K562 (cell line): ENCODE results near the gene RNF26. TPM values are rescaled to one million over a fixed set of nuclear protein-coding genes. Genes with fewer than 3 reads are reported as not detected.

Experiments used
- ATAC-seq: fragments of 200-7000 bp; cut with Tn5 transposase; 3 replicates; pipeline ENCODE4 v1.9.1; 2020; ENCODE audit warnings: moderate library complexity
- BruUV-seq: library from RNA; stranded (reverse); fragments of 400-500 nt; replicated peaks from 2 replicates; lab custom pipeline; 2021; lab: Mats Ljungman, UMichigan
- CTCF ChIA-PET: fragments of 300-600 bp; formaldehyde crosslinking; extraction: SDS; loops from one replicate; lab custom pipeline; 2021; ENCODE audit warnings: low intra/inter-chr PET ratio; lab: Yijun Ruan, JAX
- POLR2A ChIA-PET: fragments of 300-600, 350-650 bp; sonication (Branson Sonifier 250); formaldehyde crosslinking; extraction: SDS; loops from one replicate; lab custom pipeline; 2021; ENCODE audit warnings: antibody characterized with exemption, inconsistent platforms; lab: Yijun Ruan, JAX
- DNase-seq, 4 experiments: peaks; one replicate each; pipeline versions ENCODE4 v3.0.0 to v3.0.0-alpha.2; 2011 to 2018; ENCODE audit warnings: low spot score in 3 of 4, mixed read lengths in 3 of 4; ENCODE audit errors: extremely low read depth in 1 of 4
- FAIRE-seq: peaks from 2 replicates; lab custom pipeline; 2011; peaks lifted over from hg19 to GRCh38; lab: Jason Lieb, UNC
- H2AFZ ChIP-seq: 2 replicates; pipeline ENCODE4 v1.6.0; 2011; ENCODE audit warnings: low read depth, low read length, control low read depth, inconsistent platforms
- H3K27ac ChIP-seq: fragments of 200-600 bp; 3 replicates; pipeline ENCODE4 v1.8.0; 2011; ENCODE audit warnings: low read depth, mild to moderate bottlenecking, control low read depth, inconsistent platforms, low read length, moderate library complexity, mixed read lengths; ENCODE audit errors: extremely low read depth
- H3K27me3 ChIP-seq, 2 experiments: fragments of 300-600 bp in 1 of 2; 2 replicates in 1 of 2; 3 replicates in 1 of 2; pipeline versions ENCODE4 v1.6.0 to v1.8.0; 2011; ENCODE audit warnings: inconsistent platforms in 2 of 2, low read length in 2 of 2, mild to moderate bottlenecking in 1 of 2, mixed read lengths in 1 of 2, moderate library complexity in 1 of 2; ENCODE audit not compliant: control insufficient read depth in 2 of 2, insufficient read depth in 2 of 2
- H3K36me3 ChIP-seq: fragments of 300-600 bp; 3 replicates; pipeline ENCODE4 v1.8.0; 2011; ENCODE audit warnings: mild to moderate bottlenecking, low read length, inconsistent platforms; ENCODE audit not compliant: control insufficient read depth, insufficient read depth
- H3K4me1 ChIP-seq, 2 experiments: fragments of 200-600 bp in 1 of 2; replicated peaks in 1 of 2; 2 replicates in 1 of 2; 3 replicates in 1 of 2; pipeline versions ENCODE4 v1.5.1 to v1.8.0; 2011; ENCODE audit warnings: inconsistent platforms in 2 of 2, low read length in 2 of 2, mild to moderate bottlenecking in 1 of 2, mixed read lengths in 1 of 2, moderate library complexity in 1 of 2; ENCODE audit not compliant: control insufficient read depth in 2 of 2, insufficient read depth in 2 of 2
- H3K4me2 ChIP-seq: 2 replicates; pipeline ENCODE4 v1.6.1; 2011; ENCODE audit warnings: low read length, control low read depth, inconsistent platforms, mixed read lengths; ENCODE audit not compliant: insufficient read depth
- H3K4me3 ChIP-seq: fragments of 200-600 bp; sonication (generic), shearing (Covaris generic); 2 replicates; pipeline ENCODE4 v1.5.1; 2016; ENCODE audit warnings: control low read depth, inconsistent platforms
- H3K79me2 ChIP-seq: fragments of 200-600 bp; 3 replicates; pipeline ENCODE4 v1.8.0; 2011; ENCODE audit warnings: low read length, inconsistent platforms; ENCODE audit not compliant: control insufficient read depth, insufficient read depth
- H3K9ac ChIP-seq, 2 experiments: 2 replicates each; pipeline versions ENCODE4 v1.6.0 to v1.6.1; 2011; ENCODE audit warnings: low read depth in 2 of 2, low read length in 2 of 2, control low read depth in 1 of 2, inconsistent platforms in 1 of 2, mild to moderate bottlenecking in 1 of 2, mixed read lengths in 1 of 2; ENCODE audit not compliant: insufficient read depth in 1 of 2
- H3K9me1 ChIP-seq: one replicate; pipeline ENCODE4 v1.6.0; 2011; ENCODE audit warnings: inconsistent platforms, mild to moderate bottlenecking, low read length, moderate library complexity; ENCODE audit not compliant: control insufficient read depth, insufficient read depth
- H3K9me3 ChIP-seq: replicated peaks from 2 replicates; pipeline ENCODE4 v1.5.1; 2011; ENCODE audit warnings: low read depth, low read length, inconsistent platforms; ENCODE audit not compliant: control insufficient read depth, insufficient read depth
- H4K20me1 ChIP-seq: replicated peaks from 2 replicates; pipeline ENCODE4 v1.6.1; 2011; ENCODE audit warnings: low read length, inconsistent platforms, mixed read lengths; ENCODE audit not compliant: control insufficient read depth, insufficient read depth
- HLTF ChIP-seq: fragments of 450-650 bp; IDR thresholded peaks from 2 replicates; pipeline ENCODE4 v1.6.1; 2016
- KDM1A ChIP-seq, 2 experiments: fragments of 450-650 bp; IDR thresholded peaks; 2 replicates each; pipeline ENCODE4 v1.6.1; 2016; ENCODE audit warnings: mild to moderate bottlenecking in 2 of 2
- NCOA6 ChIP-seq: fragments of 450-650 bp; IDR thresholded peaks from 2 replicates; pipeline ENCODE4 v1.6.1; 2017; ENCODE audit warnings: mild to moderate bottlenecking
- NFATC3 ChIP-seq: fragments of 450-650 bp; IDR thresholded peaks from 2 replicates; pipeline ENCODE4 v1.6.1; 2017; ENCODE audit warnings: mild to moderate bottlenecking
- PYGO2 ChIP-seq: fragments of 450-650 bp; IDR thresholded peaks from 2 replicates; pipeline ENCODE4 v1.6.1; 2016; ENCODE audit warnings: mild to moderate bottlenecking, missing genetic modification characterization, moderate library complexity, missing compliant biosample characterization
- ZNF277 ChIP-seq: fragments of 250-450 bp; sonication (Bioruptor Pico); IDR thresholded peaks from 2 replicates; pipeline ENCODE4 v1.8.0; 2022; ENCODE audit warnings: inconsistent platforms, mild to moderate bottlenecking, moderate library complexity, borderline replicate concordance
- ZNF431 ChIP-seq: sonication (generic); formaldehyde crosslinking; IDR thresholded peaks from 2 replicates; pipeline ENCODE4 v1.8.0; 2022; ENCODE audit warnings: mild to moderate bottlenecking, missing genetic modification reagents
- WGBS: fragments of 100-300 bp; shearing (Covaris generic); methylation state at CpG from one replicate; pipeline ENCODE4 v1.1.6; 2016; ENCODE audit warnings: low coverage, mixed read lengths; ENCODE audit not compliant: insufficient coverage; ENCODE audit errors: missing lambda C conversion rate; 5-methylcytosine and 5-hydroxymethylcytosine counted together
- in situ Hi-C: fragments of 300-500 bp; cut with MboI; formaldehyde crosslinking; loops from 4 replicates; pipeline ENCODE4 v1.15.0; 2018; ENCODE audit warnings: inconsistent platforms, mixed read lengths
- intact Hi-C: fragments of 100-400 bp; cut with micrococcal nuclease; formaldehyde crosslinking; loops from 2 replicates; pipeline ENCODE4 v1.14.2; 2022
- polyA plus RNA-seq, 8 experiments: library from polyadenylated mRNA; depleted of rRNA in 4 of 8; stranded (reverse) in 5 of 8; unstranded in 3 of 8; fragments of >200 nt; fragmentation: Nextera tagmentation in 2 of 8; fragmentation: Illumina TruSeq in 1 of 8; extraction: Ambion mirVana in 2 of 8; extraction: Trizol in 1 of 8; gene quantifications; 2 replicates each; pipeline versions ENCODE4 v1.2.1 to v1.2.3, GENCODE V29; 2011 to 2014; ENCODE audit warnings: inconsistent platforms in 1 of 8, missing spikeins in 1 of 8
- total RNA-seq, 7 experiments: library from RNA; depleted of rRNA in 6 of 7; stranded (reverse); fragments of >200 nt in 6 of 7; fragmentation: Illumina TruSeq in 2 of 7; extraction: Trizol in 2 of 7; gene quantifications; 2 replicates each; pipeline versions ENCODE4 v1.2.1 to v1.2.3, GENCODE V29; 2011 to 2021; ENCODE audit warnings: low replicate concordance in 1 of 7
- TF ChIP-seq, protein P1 (sequence below): fragments of 200-800 bp; sonication (Bioruptor generic); IDR thresholded peaks from 2 replicates; pipeline ENCODE4 v1.6.1; 2017; ENCODE audit warnings: missing genetic modification characterization, missing compliant biosample characterization

Gene RNF26
- total and polyA plus RNA-seq, 9 of the 15 experiments (the other 6 are each of a cell fraction or from before 2014, with no cell fraction given) = 5.3 to 53.6 (median 12.7) TPM

- TF ChIP-seq ZNF277 = no peak
- TF ChIP-seq HLTF = peak; percentile 58; the same call in 1 of the 2 replicates
- no peak for TF ChIP-seq PYGO2 (tag)
- TF ChIP-seq NCOA6 = no peak
- no peak for TF ChIP-seq NFATC3
Measured at GRCh38 chr11:119356349-119357031, 22.2 kb downstream of the RNF26 start (continued).

DNA sequence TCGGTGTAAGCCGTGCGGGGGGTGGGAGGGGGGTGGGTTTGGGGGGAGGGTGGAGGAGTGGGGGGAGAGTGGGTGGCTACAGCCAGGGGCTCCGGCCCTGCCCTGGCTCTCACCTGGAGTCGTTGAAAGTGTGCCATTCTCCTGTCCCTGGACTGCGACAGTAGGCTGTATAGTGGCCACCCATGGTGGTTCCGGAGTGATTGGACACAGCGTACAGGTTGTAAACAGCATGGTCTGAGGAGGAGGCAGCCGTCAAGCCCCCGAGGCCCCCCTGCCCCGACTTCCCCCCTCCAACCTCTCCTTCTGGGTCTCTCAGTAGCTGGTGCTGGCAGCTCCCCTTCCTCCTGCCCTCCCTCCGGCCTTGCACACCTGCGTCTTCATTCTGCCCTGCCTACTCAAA lies 22.7 kb downstream of the RNF26 start:
- no peak overlapping the region; the same call in 2 of the 3 replicates for H3K27ac ChIP-seq
- H3K9me3 ChIP-seq = no peaks in the 10 kb centered on the region
- intact Hi-C loops = loop anchor here (10.0 kb wide), 1 partner anchor 858 kb away; the partner anchor contains the start of gene OAF
- H3K9ac ChIP-seq = peak overlapping the region in 1 of 2 experiments; percentile 96; a peak in 2 of 4 replicates
- ATAC-seq = peak; percentile 4
- peak in 1 of 4 experiments; percentile 21 for DNase-seq
- no peak overlapping the region; the same call in 1 of the 2 replicates for H3K4me3 ChIP-seq
- ChIA-PET CTCF (interaction anchor here (0.6 to 4.1 kb wide), 6 partner anchors 16 to 698 kb away, joined by 3 to 51 read pairs (median 16); partner anchors contain the start of gene USP2), POLR2A (no interaction called here)
- H3K9me1 ChIP-seq = no peaks in the 10 kb centered on the region
- no peak overlapping the region for H3K4me2 ChIP-seq
- TF ChIP-seq KDM1A (IDR thresholded peaks at IDR 0.05) = peak in 1 of 2 experiments; percentile 2; a peak in 1 of 4 replicates
- no peak for TF ChIP-seq ZNF431 (CRISPR knock-in tag)
- TF ChIP-seq, protein P1, sequence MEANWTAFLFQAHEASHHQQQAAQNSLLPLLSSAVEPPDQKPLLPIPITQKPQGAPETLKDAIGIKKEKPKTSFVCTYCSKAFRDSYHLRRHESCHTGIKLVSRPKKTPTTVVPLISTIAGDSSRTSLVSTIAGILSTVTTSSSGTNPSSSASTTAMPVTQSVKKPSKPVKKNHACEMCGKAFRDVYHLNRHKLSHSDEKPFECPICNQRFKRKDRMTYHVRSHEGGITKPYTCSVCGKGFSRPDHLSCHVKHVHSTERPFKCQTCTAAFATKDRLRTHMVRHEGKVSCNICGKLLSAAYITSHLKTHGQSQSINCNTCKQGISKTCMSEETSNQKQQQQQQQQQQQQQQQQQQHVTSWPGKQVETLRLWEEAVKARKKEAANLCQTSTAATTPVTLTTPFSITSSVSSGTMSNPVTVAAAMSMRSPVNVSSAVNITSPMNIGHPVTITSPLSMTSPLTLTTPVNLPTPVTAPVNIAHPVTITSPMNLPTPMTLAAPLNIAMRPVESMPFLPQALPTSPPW (CRISPR knock-in tag) = peak; percentile 44
- no peaks in the 10 kb centered on the region for H4K20me1 ChIP-seq
- 38% methylated on average over 8 of the region's 13 CpGs for WGBS
- H3K36me3 ChIP-seq = peaks cover 44% of the 10 kb centered on the region
- no TSS peak for BruUV-seq
- in situ Hi-C loops = loop anchor here (5.0 kb wide), 1 partner anchor 115 kb away; no protein-coding TSS in a partner anchor
- FAIRE-seq = no peak
- H2AFZ ChIP-seq = peak overlapping the region; percentile 91; the same call in 1 of the 2 replicates
- H3K79me2 ChIP-seq = no peaks in the 10 kb centered on the region
- no peaks in the 10 kb centered on the region for H3K27me3 ChIP-seq
- H3K4me1 ChIP-seq = peaks cover 18 to 23% of the 10 kb centered on the region in 2 experiments; a peak in 4 of 5 replicates
